ENCODE results near the gene FHIP1B. TPM values are rescaled to one million over a fixed set of nuclear protein-coding genes. Genes with fewer than 3 reads are reported as not detected.

The FHIP1B gene
- total and polyA plus RNA-seq, 5 experiments from 2014 or later: 9.3 to 48.5 (median 14.9) TPM

GRCh38 chr11:6233984-6234386 is 451 bp downstream of the FHIP1B start:
- DNase-seq: peak in 1 of 10 donors; percentile 17
- Mint-ChIP-seq H3K27me3 (peaks cover 0 to 2% (median 0%) of the 10 kb centered on the region in 5 donors), H3K4me1 (peaks cover 33 to 62% (median 50%) of the 10 kb centered on the region in 4 donors), H3K4me3 (peak overlapping the region; percentile 89 to 100 (median 99)), H3K9me3 (no peaks in the 10 kb centered on the region), H3K27ac (peak overlapping the region; percentile 92 to 100 (median 98)), H3K36me3 (peaks cover 0 to 13% (median 0%) of the 10 kb centered on the region in 3 donors)
- ATAC-seq: peak in 1 of 2 donors; percentile 0
- POLR2A ChIA-PET: interaction anchor here (0.7 to 1.5 kb wide), 3 partner anchors 9 to 545 kb away, joined by 3 read pairs; partner anchors contain the start of genes TPP1 and TRIM22

- DNase-seq (no peak), ATAC-seq (no peak)
- Mint-ChIP-seq H3K4me3 (peak overlapping the region in 9 of 10 donors; percentile 1 to 89 (median 54)), H3K36me3 (peaks cover 0 to 16% (median 0%) of the 10 kb centered on the region in 3 donors), H3K9me3 (no peaks in the 10 kb centered on the region), H3K27ac (peak overlapping the region in 5 of 10 donors; percentile 3 to 56 (median 41)), H3K27me3 (no peaks in the 10 kb centered on the region), H3K4me1 (peaks cover 35 to 66% (median 58%) of the 10 kb centered on the region in 4 donors)
- POLR2A ChIA-PET: no interaction called here
These were observed 1.5 kb downstream of the FHIP1B start for GRCh38 chr11:6232899-6233298.

GRCh38 chr11:6229911-6230310 is 4.5 kb downstream of the FHIP1B start:
- Mint-ChIP-seq H3K27me3 (no peaks in the 10 kb centered on the region), H3K4me3 (peak overlapping the region in 1 of 10 donors; percentile 72), H3K9me3 (no peaks in the 10 kb centered on the region), H3K4me1 (peaks cover 52 to 88% (median 76%) of the 10 kb centered on the region in 4 donors), H3K36me3 (peaks cover 0 to 25% (median 0%) of the 10 kb centered on the region in 3 donors), H3K27ac (peak overlapping the region in 3 of 10 donors; percentile 44 to 90 (median 58))
- POLR2A ChIA-PET: no interaction called here
- DNase-seq (no peak), ATAC-seq (no peak)

GRCh38 chr11:6228520-6228919 is 5.9 kb downstream of the FHIP1B start:
- DNase-seq (peak in 1 of 10 donors; percentile 17), ATAC-seq (no peak)
- Mint-ChIP-seq H3K36me3 (peaks cover 0 to 35% (median under 1%) of the 10 kb centered on the region in 3 donors), H3K27me3 (no peaks in the 10 kb centered on the region), H3K27ac (peak overlapping the region in 1 of 10 donors; percentile 42), H3K4me3 (peak overlapping the region in 1 of 10 donors; percentile 43), H3K9me3 (no peaks in the 10 kb centered on the region), H3K4me1 (peaks cover 43 to 74% (median 67%) of the 10 kb centered on the region in 4 donors)
- POLR2A ChIA-PET: no interaction called here

- H3K27ac Mint-ChIP-seq: peak overlapping the region in 2 of 10 donors; percentile 27 to 36
- no peak for ATAC-seq
- H3K36me3 Mint-ChIP-seq: peaks cover 4 to 56% (median 9%) of the 10 kb centered on the region in 3 donors
These were observed 8.5 kb downstream of the FHIP1B start for GRCh38 chr11:6225896-6226295.

GRCh38 chr11:6225024-6225423 is 9.4 kb downstream of the FHIP1B start:
- ATAC-seq (no peak), DNase-seq (no peak)
- no peak overlapping the region for H3K4me3 Mint-ChIP-seq
- H3K27me3 Mint-ChIP-seq: no peaks in the 10 kb centered on the region
- no peaks in the 10 kb centered on the region for H3K9me3 Mint-ChIP-seq
- POLR2A ChIA-PET: no interaction called here
- peaks cover 35 to 48% (median 42%) of the 10 kb centered on the region in 4 donors for H3K4me1 Mint-ChIP-seq
- H3K36me3 Mint-ChIP-seq: peaks cover 4 to 64% (median 15%) of the 10 kb centered on the region in 3 donors
- H3K27ac Mint-ChIP-seq: no peak overlapping the region

More at GRCh38 chr11:6225896-6226295, 8.5 kb downstream of the FHIP1B start:
- H3K4me3 Mint-ChIP-seq: no peak overlapping the region
- H3K9me3 Mint-ChIP-seq: no peaks in the 10 kb centered on the region
- DNase-seq: no peak
- no peaks in the 10 kb centered on the region for H3K27me3 Mint-ChIP-seq
- peaks cover 40 to 53% (median 49%) of the 10 kb centered on the region in 4 donors for H3K4me1 Mint-ChIP-seq
- POLR2A ChIA-PET: interaction anchor here (0.6 kb wide), 1 partner anchor 10 kb away, joined by 5 read pairs; no protein-coding TSS in a partner anchor

GRCh38 chr11:6224421-6224820 is 10.0 kb downstream of the FHIP1B start:
- no peak for DNase-seq
- POLR2A ChIA-PET: no interaction called here
- peaks cover 4 to 64% (median 18%) of the 10 kb centered on the region in 3 donors for H3K36me3 Mint-ChIP-seq
- peaks cover 29 to 45% (median 41%) of the 10 kb centered on the region in 4 donors for H3K4me1 Mint-ChIP-seq
- no peak overlapping the region for H3K27ac Mint-ChIP-seq
- ATAC-seq: no peak
- H3K27me3 Mint-ChIP-seq: no peaks in the 10 kb centered on the region
- H3K4me3 Mint-ChIP-seq: no peak overlapping the region
- H3K9me3 Mint-ChIP-seq: no peaks in the 10 kb centered on the region

- Mint-ChIP-seq H3K4me3 (no peak overlapping the region), H3K4me1 (peaks cover 25 to 43% (median 39%) of the 10 kb centered on the region in 4 donors), H3K27ac (no peak overlapping the region), H3K27me3 (no peaks in the 10 kb centered on the region), H3K36me3 (peaks cover 4 to 69% (median 22%) of the 10 kb centered on the region in 3 donors), H3K9me3 (no peaks in the 10 kb centered on the region)
- POLR2A ChIA-PET: no interaction called here
- DNase-seq (no peak), ATAC-seq (no peak)
These were observed 10.6 kb downstream of the FHIP1B start for GRCh38 chr11:6223854-6224253.

GRCh38 chr11:6219359-6219758 is 15.1 kb downstream of the FHIP1B start:
- DNase-seq: no peak
- H3K27me3 Mint-ChIP-seq: no peaks in the 10 kb centered on the region
- peaks cover 7 to 15% (median 10%) of the 10 kb centered on the region in 4 donors for H3K4me1 Mint-ChIP-seq
- no peaks in the 10 kb centered on the region for H3K9me3 Mint-ChIP-seq
- no peak for ATAC-seq
- H3K36me3 Mint-ChIP-seq: peaks cover 4 to 86% (median 33%) of the 10 kb centered on the region in 3 donors
- no peak overlapping the region for H3K4me3 Mint-ChIP-seq
- H3K27ac Mint-ChIP-seq: peak overlapping the region in 4 of 10 donors; percentile 6 to 52 (median 27)
- POLR2A ChIA-PET: no interaction called here

GRCh38 chr11:6217722-6218121 is 16.7 kb downstream of the FHIP1B start:
- DNase-seq (no peak), ATAC-seq (no peak)
- no peak overlapping the region for H3K4me3 Mint-ChIP-seq
- H3K27ac Mint-ChIP-seq: peak overlapping the region in 1 of 10 donors; percentile 15
- no peaks in the 10 kb centered on the region for H3K27me3 Mint-ChIP-seq
- H3K9me3 Mint-ChIP-seq: no peaks in the 10 kb centered on the region
- H3K4me1 Mint-ChIP-seq: peaks cover 7 to 15% (median 10%) of the 10 kb centered on the region in 4 donors
- H3K36me3 Mint-ChIP-seq: peaks cover 4 to 73% (median 30%) of the 10 kb centered on the region in 3 donors
- POLR2A ChIA-PET: no interaction called here

- Mint-ChIP-seq H3K27me3 (no peaks in the 10 kb centered on the region), H3K4me1 (peaks cover 6 to 15% (median 9%) of the 10 kb centered on the region in 4 donors), H3K27ac (peak overlapping the region in 1 of 10 donors; percentile 50), H3K36me3 (peaks cover 1 to 61% (median 26%) of the 10 kb centered on the region in 3 donors), H3K4me3 (no peak overlapping the region), H3K9me3 (no peaks in the 10 kb centered on the region)
- no peak for ATAC-seq
- POLR2A ChIA-PET: no interaction called here
- no peak for DNase-seq
These were observed 17.9 kb downstream of the FHIP1B start for GRCh38 chr11:6216501-6216900.

GRCh38 chr11:6214530-6214929 is 19.9 kb downstream of the FHIP1B start:
- POLR2A ChIA-PET: interaction anchor here (0.6 kb wide), 1 partner anchor 525 kb away, joined by 5 read pairs; the partner anchor contains the start of gene TRIM22
- DNase-seq: no peak
- H3K36me3 Mint-ChIP-seq: peaks cover 0 to 59% (median 17%) of the 10 kb centered on the region in 3 donors
- ATAC-seq: no peak
- no peak overlapping the region for H3K4me3 Mint-ChIP-seq
- no peaks in the 10 kb centered on the region for H3K9me3 Mint-ChIP-seq
- peaks cover 5 to 7% (median 5%) of the 10 kb centered on the region in 4 donors for H3K4me1 Mint-ChIP-seq
- H3K27ac Mint-ChIP-seq: no peak overlapping the region
- no peaks in the 10 kb centered on the region for H3K27me3 Mint-ChIP-seq

GRCh38 chr11:6210274-6210955 is 24.0 kb downstream of the FHIP1B start:
- H3K4me1 Mint-ChIP-seq: peaks cover 0 to 3% (median under 1%) of the 10 kb centered on the region in 4 donors
- no peaks in the 10 kb centered on the region for H3K27me3 Mint-ChIP-seq
- DNase-seq (no peak), ATAC-seq (no peak)
- H3K36me3 Mint-ChIP-seq: peaks cover 0 to 51% (median 10%) of the 10 kb centered on the region in 3 donors
- POLR2A ChIA-PET: no interaction called here
- H3K9me3 Mint-ChIP-seq: no peaks in the 10 kb centered on the region
- no peak overlapping the region for H3K4me3 Mint-ChIP-seq
- H3K27ac Mint-ChIP-seq: no peak overlapping the region
